Smooth muscle cell of the brain vasculature (primary cell): ENCODE measurements around the gene COA1.

ENCODE experiments used
- DNase-seq: peaks from one replicate; pipeline ENCODE4 v3.0.0-alpha.2; 2012; ENCODE audit warnings: low read depth, low spot score

Gene COA1

GRCh38 chr7:43591558-43592180, 137.7 kb downstream of the COA1 start:
- DNase-seq, result no peak

GRCh38 chr7:43590862-43591557, 138.3 kb downstream of the COA1 start:
- DNase-seq, result no peak

GRCh38 chr7:43589728-43590127, 139.6 kb downstream of the COA1 start:
- no peak for DNase-seq
